Epithelial cell of proximal tubule (primary cell): Measurements from ENCODE around the gene DGCR6. TPM values are rescaled to one million over a fixed set of nuclear protein-coding genes. Genes with fewer than 3 reads are reported as not detected.
"Not testable (repeated sequence)": the region's sequence is repeated elsewhere in the genome, so short reads cannot be mapped to it uniquely, and the experiment has no call there.

Source experiments
- DNase-seq: peaks from one replicate; pipeline ENCODE4 v3.0.0-alpha.2; 2011; ENCODE audit warnings: low read depth
- H3K4me3 ChIP-seq: 2 replicates; pipeline ENCODE4 v1.5.1; 2011; ENCODE audit warnings: low read depth, mild to moderate bottlenecking, low read length
- CTCF ChIP-seq: conservative IDR thresholded peaks from 2 replicates; pipeline ENCODE4 v1.5.1; 2012; ENCODE audit warnings: low read depth, mild to moderate bottlenecking, low read length
- total RNA-seq: library from RNA; depleted of rRNA; stranded (reverse); fragments of >200 nt; gene quantifications from 2 replicates; pipeline ENCODE4 v1.2.3, GENCODE V29; 2015

DGCR6 gene
- total RNA-seq, 1 donor from 2014 or later = 2.8 TPM

DNA sequence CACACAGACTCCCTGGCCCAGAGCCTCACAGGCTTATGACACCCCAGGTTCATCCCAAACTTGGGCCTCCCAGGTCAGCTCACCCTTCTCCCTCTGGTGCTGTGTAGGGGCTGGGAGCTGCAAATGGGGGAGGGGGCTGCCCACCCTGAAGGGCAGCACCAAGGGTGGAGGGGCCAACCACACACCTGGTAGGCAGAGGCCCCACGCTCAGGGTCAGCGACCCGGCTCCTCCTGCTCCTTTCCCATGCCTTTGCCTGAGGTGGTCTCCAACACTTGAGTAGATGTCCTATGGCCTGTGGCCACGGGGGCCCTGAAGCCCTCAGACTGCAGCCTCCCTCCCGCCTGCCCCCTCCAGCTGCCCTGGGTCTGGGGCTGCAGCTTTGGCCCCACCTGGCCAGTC lies 3.4 kb downstream of the DGCR6 start:
- TF ChIP-seq CTCF = no peak
- no peak overlapping the region for H3K4me3 ChIP-seq
- no peak for DNase-seq

DNA sequence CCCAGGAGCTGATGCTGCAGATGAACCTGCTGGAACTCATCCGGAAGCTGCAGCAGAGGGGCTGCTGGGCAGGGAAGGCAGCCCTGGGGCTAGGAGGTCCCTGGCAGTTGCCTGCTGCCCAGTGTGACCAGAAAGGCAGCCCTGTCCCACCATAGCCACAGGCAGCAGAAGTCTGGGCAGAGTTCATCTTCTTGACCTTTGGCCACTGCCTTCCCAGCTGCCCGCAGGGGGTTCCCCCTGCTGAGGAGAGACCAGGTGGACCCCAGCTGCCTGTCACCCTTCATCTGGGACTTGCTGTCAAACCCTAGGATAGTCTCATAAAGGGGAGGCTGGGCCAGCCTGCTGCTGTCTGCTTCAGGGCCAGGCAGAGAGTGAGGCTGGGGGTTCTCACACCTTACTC lies 5.4 kb downstream of the DGCR6 start:
- DNase-seq, H3K4me3 ChIP-seq: not testable (repeated sequence)

DNA sequence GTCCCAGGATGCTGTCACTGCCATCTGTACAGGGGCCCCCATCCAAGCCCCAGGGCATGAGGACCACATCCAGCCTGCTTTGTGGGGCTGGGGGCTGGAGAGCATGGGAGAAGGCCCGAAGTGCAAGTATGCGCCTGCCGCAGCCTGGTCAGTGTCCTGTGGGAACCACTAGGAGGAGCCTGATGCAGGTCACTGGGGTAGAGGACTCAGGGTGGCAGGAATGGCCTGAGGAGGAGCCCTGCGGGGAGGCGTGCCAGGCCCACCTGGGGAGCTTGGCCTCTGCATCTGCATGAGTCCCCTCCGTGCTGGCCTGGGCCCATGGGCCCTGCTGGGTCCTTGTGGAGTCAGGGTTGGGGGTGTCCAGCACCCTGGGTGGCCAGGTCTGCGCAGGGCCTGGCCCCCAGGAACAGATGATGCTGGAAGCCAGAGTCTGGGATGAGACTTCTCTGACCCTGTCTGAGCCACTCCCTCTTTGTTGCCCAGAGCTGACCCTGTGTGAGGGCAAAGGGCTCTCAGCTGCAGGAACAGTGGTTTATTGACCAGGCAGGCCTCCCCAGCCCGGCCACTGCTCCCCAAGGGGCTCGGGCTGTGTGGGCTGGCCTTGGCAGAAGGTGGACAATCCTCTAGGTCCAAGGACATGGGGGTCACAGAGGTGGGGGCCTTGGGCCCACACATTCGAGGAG lies 6.3 kb downstream of the DGCR6 start:
- H3K4me3 ChIP-seq = not testable (repeated sequence)

GRCh38 chr22:18914558-18914957 lies 8.4 kb downstream of the DGCR6 start:
- not testable (repeated sequence) for DNase-seq, H3K4me3 ChIP-seq

More for the DNA sequence above, 6.3 kb downstream of the DGCR6 start:
- not testable (repeated sequence) for DNase-seq

DNA sequence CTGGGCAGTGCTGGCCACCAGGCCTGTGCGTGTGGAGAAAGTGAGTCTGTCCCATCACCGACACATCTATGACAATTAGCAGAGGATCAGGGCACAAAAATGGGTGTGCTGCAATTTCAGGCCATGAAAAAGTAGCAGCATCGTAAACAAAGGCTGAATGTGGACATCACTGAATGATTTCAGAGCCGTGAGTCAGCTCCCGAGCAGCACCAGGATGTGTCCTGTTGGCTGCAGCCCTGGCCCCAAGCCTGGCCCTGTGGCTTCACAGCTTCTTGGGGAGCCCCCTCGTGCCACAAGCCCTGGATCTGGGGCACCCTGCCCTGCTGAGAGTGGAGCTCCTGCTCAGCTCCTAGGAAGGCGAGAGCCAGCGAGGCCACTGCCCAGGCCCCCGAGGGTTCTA lies 9.4 kb downstream of the DGCR6 start:
- H3K4me3 ChIP-seq, DNase-seq: not testable (repeated sequence)

GRCh38 chr22:18917818-18918217 lies 11.7 kb downstream of the DGCR6 start:
- H3K4me3 ChIP-seq, DNase-seq: not testable (repeated sequence)

GRCh38 chr22:18920257-18920902 lies 14.3 kb downstream of the DGCR6 start:
- H3K4me3 ChIP-seq, DNase-seq: not testable (repeated sequence)

- TF ChIP-seq CTCF = no peak
- DNase-seq = no peak
- H3K4me3 ChIP-seq = no peak overlapping the region
Measured at GRCh38 chr22:18925368-18926064, 19.4 kb downstream of the DGCR6 start.

- no peak for DNase-seq
- H3K4me3 ChIP-seq = no peak overlapping the region
- TF ChIP-seq CTCF = no peak
Measured at GRCh38 chr22:18927020-18927419, 20.9 kb downstream of the DGCR6 start.

DNA sequence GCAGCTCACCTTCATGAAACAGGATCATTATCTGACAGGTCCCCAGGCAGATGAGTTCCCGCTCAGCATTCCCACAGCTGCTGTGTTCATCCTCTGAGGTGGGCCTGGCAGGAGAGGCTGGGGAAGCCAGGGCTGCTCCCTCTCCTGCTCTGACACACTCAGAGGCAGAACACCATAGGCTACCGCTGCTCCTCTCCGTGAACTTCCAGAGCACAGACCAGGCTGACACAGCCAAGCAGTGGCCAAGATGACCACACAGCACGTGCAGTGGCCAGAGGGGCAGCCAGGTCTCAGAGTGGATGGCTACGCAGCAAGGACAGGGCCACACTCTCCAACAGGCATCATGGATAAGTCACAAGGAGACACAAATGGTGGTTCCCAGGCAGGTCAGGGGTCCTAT lies 21.5 kb downstream of the DGCR6 start:
- H3K4me3 ChIP-seq = no peak overlapping the region
- no peak for TF ChIP-seq CTCF
- no peak for DNase-seq
